T-helper 1 cell treated with Interleukin-12 subunit alpha and Interleukin-12 subunit beta and Interleukin-4 antibody, amounts not matched to agents 30 ng/mL and 1 ng/mL, for 36 hours (primary cell): Measurements from ENCODE around the gene PFKP. TPM values are rescaled to one million over a fixed set of nuclear protein-coding genes. Genes with fewer than 3 reads are reported as not detected.
"Not testable (repeated sequence)": the region's sequence is repeated elsewhere in the genome, so short reads cannot be mapped to it uniquely, and the experiment has no call there.

Experiments used
- intact Hi-C: fragments of 100-400 bp; cut with micrococcal nuclease; formaldehyde crosslinking; loops from one replicate; pipeline ENCODE4 v1.15.1; 2024
- total RNA-seq: library from RNA; stranded (reverse); gene quantifications from 2 replicates; pipeline ENCODE4 v1.2.3, GENCODE V29; 2022

The PFKP gene
- total RNA-seq, 1 donor from 2014 or later = 151 TPM

- intact Hi-C loops = no loop called here
Measured at GRCh38 chr10:3150366-3150765, 83.0 kb downstream of the PFKP start.

DNA sequence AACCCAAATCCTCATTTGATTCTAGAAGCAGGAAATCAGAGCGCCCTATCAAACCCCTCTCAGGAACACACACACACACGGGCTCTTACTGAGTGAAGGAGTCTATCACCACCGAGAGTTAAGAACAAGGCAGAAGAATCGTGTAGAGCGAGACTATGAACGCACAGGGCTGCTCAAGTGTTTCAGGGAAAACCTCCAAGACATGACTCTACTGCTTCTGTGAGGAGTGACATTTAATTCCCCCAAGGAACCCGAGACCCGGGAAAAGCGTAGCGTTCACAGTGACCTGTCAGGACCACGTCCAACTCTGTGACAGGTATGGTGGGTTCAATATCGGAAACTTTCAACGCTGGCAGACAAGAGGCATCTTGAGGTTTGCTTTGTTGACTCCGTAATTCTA is 83.6 kb downstream of the PFKP start:
- intact Hi-C loops = no loop called here

- intact Hi-C loops = no loop called here
Measured at GRCh38 chr10:3151889-3152565, 84.7 kb downstream of the PFKP start.

- intact Hi-C loops = no loop called here
Measured at GRCh38 chr10:3152566-3152935, 85.2 kb downstream of the PFKP start.

- intact Hi-C loops = no loop called here
Measured at GRCh38 chr10:3154666-3155065, 87.3 kb downstream of the PFKP start.

DNA sequence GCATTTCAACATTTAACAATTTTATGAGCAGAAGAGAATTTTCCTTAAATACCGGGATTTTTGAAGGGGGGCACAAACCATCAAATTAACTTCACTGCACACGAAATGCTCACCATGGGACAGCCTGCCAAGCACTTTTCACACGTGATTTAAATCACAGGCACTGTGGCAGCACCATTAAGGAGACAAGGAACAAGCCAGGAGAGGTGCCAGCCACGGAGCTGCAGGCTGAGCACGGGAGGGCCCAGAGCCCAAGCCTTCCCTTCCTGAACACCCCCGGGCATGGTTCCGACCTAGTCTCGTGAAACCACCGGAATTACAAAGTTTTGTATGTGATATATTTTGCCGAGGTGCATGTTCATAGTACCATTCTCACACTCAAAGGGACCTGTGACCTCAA is 91.8 kb downstream of the PFKP start:
- intact Hi-C loops = no loop called here

DNA sequence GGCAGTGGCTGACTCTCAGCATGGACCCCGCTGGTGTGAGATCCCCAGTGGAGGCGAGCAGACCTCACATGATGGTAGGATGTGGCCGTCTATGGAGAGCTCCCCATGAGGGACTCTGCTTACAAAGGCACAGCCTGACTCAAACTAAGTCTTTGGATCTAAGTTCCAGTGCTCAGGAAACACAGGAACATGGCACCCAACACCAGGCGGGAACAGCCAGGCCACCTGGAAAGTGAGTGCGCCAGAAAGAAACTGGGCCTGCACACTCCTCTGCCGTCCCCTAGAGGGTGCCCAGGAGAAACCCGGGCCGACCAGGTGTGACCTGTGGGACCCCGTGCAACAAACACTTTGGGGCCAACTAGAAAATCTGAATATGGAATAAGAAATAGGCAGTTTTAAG is 95.2 kb downstream of the PFKP start:
- intact Hi-C loops = no loop called here

GRCh38 chr10:3163879-3164278 is 96.5 kb downstream of the PFKP start:
- intact Hi-C loops = no loop called here

- intact Hi-C loops = no loop called here
Measured at GRCh38 chr10:3165196-3165595, 97.8 kb downstream of the PFKP start.

- intact Hi-C loops = no loop called here
Measured at GRCh38 chr10:3166496-3167290, 99.3 kb downstream of the PFKP start.

DNA sequence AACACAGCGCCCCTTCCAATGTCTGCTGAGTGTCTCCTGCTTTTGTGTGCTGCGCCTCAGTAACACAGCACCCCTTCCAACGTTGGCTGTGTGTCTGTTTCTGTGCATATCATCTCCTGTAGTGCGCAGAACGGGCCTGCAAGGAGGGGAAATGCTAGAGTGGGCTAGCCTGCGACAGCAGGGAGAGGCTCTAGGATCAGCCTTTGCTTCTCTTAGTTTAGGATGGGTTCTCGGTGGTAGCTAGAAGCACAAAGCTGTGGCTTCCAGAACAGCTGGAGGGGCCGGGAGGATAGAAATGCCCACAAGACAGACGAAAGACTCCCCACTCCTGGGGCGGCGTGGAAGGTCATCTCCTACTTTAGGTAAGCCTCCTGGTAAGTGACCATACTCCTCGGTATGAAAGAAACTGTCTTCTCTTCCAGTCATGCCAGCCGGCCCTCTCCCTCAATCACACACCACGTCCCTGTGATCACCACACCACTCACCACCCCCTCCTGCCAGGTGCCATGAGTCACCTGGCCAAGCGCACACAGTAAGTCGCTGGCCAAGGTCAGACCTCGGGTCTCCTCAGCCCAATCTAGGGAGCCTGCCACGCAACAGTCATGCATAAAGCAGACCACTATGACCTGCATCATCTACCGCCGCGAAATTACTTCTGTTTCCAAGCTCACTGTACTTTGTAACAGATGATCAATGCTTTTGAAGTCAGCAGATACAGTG is 100.4 kb downstream of the PFKP start:
- intact Hi-C loops = no loop called here

DNA sequence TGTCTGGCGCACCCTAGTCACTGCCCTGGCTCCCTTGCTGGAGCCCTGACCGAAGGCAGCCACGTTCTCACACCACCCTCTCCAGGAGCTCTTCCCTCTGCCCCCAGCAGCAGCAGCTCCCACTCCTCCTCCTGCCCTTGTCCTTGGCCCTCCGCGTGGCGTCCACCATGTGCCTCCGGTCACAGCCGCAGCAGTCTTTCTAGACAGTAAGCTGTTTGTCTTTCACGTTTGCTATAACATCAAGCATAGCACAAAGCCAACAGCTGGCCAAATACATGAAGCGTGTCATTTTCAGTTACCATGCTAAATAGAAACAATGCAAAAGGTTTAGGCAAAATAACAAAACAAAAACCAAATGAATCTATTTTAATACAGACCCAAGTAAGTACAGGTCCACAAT is 101.9 kb downstream of the PFKP start:
- intact Hi-C loops = no loop called here

GRCh38 chr10:3169673-3170072 is 102.3 kb downstream of the PFKP start:
- intact Hi-C loops = no loop called here

DNA sequence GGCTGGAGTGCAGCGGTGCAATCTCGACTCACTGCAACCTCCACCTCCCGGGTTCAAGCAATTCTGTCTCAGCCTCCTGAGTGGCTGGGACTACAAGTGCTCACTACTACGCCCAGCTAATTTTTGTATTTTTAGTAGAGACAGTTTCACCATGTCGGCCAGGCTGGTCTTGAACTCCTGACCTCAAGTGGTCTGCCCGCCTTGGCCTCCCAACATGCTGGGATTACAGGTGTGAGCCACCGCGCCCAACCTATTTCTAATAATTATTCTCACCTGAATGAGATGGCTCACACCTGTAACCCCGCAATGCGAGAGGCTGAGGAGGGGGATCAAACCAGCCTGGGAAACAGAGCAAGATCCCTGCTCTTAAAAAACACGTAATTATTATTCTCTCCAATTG is 104.1 kb downstream of the PFKP start:
- intact Hi-C loops = not testable (repeated sequence)

- intact Hi-C loops = loop anchor here (1.0 to 2.0 kb wide), 5 partner anchors 25 to 611 kb away; partner anchors contain the start of gene PFKP
Measured at GRCh38 chr10:3172081-3172445, 104.7 kb downstream of the PFKP start.

DNA sequence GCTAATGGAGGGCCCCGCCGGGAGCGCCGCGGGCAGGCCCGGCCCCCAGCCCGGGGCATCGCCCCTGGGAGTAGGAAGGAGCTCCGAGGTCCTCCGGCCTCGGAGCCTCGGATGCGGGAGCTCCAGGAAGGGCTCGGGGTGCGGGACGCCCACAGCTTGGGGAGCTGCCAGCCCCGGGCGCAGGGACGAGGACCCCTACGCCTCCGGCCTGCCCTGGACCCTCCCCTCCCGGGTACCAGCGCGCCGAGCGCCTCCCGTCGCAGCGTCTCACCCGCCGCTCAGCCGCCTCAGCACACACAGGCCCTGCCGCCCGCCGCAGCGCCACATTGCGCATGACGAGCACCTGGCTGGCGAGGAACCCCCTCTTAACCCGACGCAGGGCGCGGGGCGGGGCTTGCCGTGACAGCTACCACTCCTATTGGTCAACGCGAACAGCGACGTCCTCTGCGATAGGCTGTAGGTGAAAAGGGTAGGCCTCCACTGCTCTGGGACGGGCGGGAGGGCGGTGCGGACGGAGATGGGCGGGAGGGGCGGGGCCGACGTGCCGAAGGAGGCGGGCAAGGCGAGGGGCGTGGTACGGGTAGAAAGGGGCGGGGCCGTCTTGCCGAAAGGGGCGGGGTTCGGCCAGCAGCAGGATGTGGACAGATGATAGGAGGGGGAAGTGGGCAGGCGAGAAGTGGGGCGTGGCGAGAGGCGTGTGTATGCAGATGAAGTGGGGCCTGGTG is 105.3 kb downstream of the PFKP start, which contains the start of gene PITRM1:
Gene PITRM1 (minus strand): TSS at position 337 of the 725 bp plus-strand sequence. CDS start 10 bp downstream, at position 327.
- intact Hi-C loops = loop anchor here (1.0 to 2.0 kb wide), 5 partner anchors 25 to 610 kb away; partner anchors contain the start of gene PFKP

DNA sequence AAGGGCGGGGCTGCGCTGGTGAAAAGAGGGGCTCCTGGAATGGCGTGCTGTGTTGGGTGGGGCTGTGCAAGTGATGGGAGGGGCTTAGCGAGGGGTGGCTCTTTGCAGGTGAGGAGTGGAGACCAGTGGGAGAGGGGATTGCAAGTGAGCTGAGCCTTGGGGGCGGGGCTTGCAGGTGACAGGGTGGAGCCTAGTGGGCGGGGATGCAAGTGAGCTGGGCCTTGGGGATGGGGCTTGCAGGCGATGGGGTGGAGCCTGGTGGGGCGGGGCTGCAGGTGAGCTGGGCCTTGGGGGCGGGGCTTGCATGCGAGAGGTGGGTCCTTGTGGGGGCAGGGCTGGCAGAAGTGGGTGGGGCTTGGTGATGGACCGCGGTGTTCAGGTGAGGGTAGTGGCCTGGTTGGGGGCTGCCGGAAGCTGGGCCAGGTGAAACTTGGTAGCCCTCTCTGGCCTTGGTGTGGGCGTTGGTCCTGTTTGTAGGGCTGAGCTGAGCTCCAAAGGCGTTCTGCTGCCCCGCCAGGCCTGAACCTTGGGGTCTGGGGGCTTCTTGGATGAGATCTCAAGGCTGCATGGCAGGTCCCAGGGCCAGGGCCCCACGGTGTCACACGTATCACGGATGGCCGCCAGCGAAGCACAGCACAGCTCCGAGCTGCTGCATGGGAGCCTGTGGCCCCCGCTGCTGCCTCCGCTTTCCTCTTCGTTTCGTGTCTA is 106.0 kb downstream of the PFKP start:
- intact Hi-C loops = loop anchor here (2.0 kb wide), 1 partner anchor 609 kb away; no protein-coding TSS in a partner anchor

DNA sequence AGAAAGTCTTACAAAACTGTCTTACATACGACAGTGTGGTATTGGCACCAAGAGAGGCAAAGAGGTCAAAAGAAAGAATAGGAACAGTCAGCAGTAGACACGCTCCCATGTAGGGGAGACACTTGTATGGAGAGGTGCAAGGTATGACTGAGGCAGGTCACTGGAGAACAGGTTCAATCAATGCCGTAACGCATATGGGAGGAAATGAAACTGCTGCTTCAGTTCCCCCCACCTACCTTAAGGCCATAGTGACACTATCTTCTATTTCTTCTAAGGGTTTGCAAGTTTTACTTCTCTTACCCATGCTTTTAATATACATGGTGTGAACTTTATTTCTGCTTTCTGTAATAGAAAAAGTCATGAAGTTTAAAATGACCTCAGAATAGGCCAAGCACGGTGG is 110.7 kb downstream of the PFKP start:
- intact Hi-C loops = no loop called here

GRCh38 chr10:3179174-3179573 is 111.8 kb downstream of the PFKP start:
- intact Hi-C loops = no loop called here

GRCh38 chr10:3180355-3181025 is 113.1 kb downstream of the PFKP start:
- intact Hi-C loops = no loop called here
